HepG2 (cell line): ENCODE data around the gene SH3TC2. TPM values are rescaled to one million over a fixed set of nuclear protein-coding genes. Genes with fewer than 3 reads are reported as not detected.

Experiments used
- ATAC-seq: fragments of 200-7000 bp; cut with Tn5 transposase; 3 replicates; pipeline ENCODE4 v1.9.1; 2020; ENCODE audit warnings: mild to moderate bottlenecking, moderate library complexity
- BruUV-seq: library from RNA; stranded (reverse); fragments of 400-500 nt; replicated peaks from 2 replicates; lab custom pipeline; 2021; lab: Mats Ljungman, UMichigan
- CTCF ChIA-PET: fragments of 300-600 bp; formaldehyde crosslinking; extraction: SDS; loops from one replicate; lab custom pipeline; 2021; ENCODE audit warnings: low total read pairs, inconsistent platforms, low intra/inter-chr PET ratio; lab: Yijun Ruan, JAX
- POLR2A ChIA-PET: fragments of 350-600 bp; sonication (Branson Sonifier 250); formaldehyde crosslinking; loops from one replicate; lab custom pipeline; 2020; ENCODE audit warnings: antibody characterized with exemption, inconsistent platforms; lab: Yijun Ruan, JAX
- DNase-seq: peaks from one replicate; pipeline ENCODE4 v3.0.0-alpha.2; 2015; ENCODE audit warnings: low spot score
- FAIRE-seq: peaks from 3 replicates; lab custom pipeline; 2011; peaks lifted over from hg19 to GRCh38; lab: Jason Lieb, UNC
- H2AFZ ChIP-seq: one replicate; pipeline ENCODE4 v1.6.1; 2011; ENCODE audit warnings: low read length, inconsistent platforms
- H3K27ac ChIP-seq: fragments of 300-600 bp; 3 replicates; pipeline ENCODE4 v1.8.0; 2011; ENCODE audit warnings: mixed run types, mild to moderate bottlenecking, mixed read lengths, low read length, inconsistent platforms; ENCODE audit not compliant: insufficient read depth; ENCODE audit errors: extremely low read length
- H3K27me3 ChIP-seq, 2 experiments: fragments of 200-600 bp in 1 of 2; 2 replicates in 1 of 2; 3 replicates in 1 of 2; pipeline versions ENCODE4 v1.6.0 to v1.8.0; 2011; ENCODE audit warnings: low read length in 2 of 2, mild to moderate bottlenecking in 2 of 2, moderate library complexity in 2 of 2, inconsistent platforms in 1 of 2; ENCODE audit not compliant: insufficient read depth in 2 of 2, control insufficient read depth in 1 of 2
- H3K36me3 ChIP-seq, 2 experiments: fragments of 200-600 bp in 1 of 2; replicated peaks in 1 of 2; 2 replicates in 1 of 2; 3 replicates in 1 of 2; pipeline versions ENCODE4 v1.5.1 to v1.8.0; 2011; ENCODE audit warnings: low read length in 2 of 2, inconsistent platforms in 1 of 2; ENCODE audit not compliant: insufficient read depth in 2 of 2, control insufficient read depth in 1 of 2
- H3K4me1 ChIP-seq: 2 replicates; pipeline ENCODE4 v1.5.1; 2012; ENCODE audit warnings: low read length, inconsistent platforms; ENCODE audit not compliant: insufficient read depth
- H3K4me2 ChIP-seq: 2 replicates; pipeline ENCODE4 v1.6.0; 2011; ENCODE audit warnings: low read depth, low read length, inconsistent platforms
- H3K4me3 ChIP-seq, 3 experiments: fragments of 200-600 bp in 1 of 3; sonication (generic), shearing (Covaris generic) in 1 of 3; replicated peaks in 1 of 3; 2 replicates each; pipeline ENCODE4 v1.5.1; 2011 to 2016; ENCODE audit warnings: low read length in 3 of 3, inconsistent platforms in 2 of 3, low read depth in 2 of 3, mild to moderate bottlenecking in 2 of 3, control low read depth in 1 of 3, mixed read lengths in 1 of 3; ENCODE audit not compliant: insufficient read depth in 1 of 3
- H3K79me2 ChIP-seq: one replicate; pipeline ENCODE4 v1.6.1; 2011; ENCODE audit warnings: low read length, inconsistent platforms; ENCODE audit not compliant: insufficient read depth
- H3K9ac ChIP-seq: 2 replicates; pipeline ENCODE4 v1.6.0; 2011; ENCODE audit warnings: mild to moderate bottlenecking, low read depth, low read length, inconsistent platforms; ENCODE audit not compliant: insufficient read depth
- H3K9me3 ChIP-seq: 2 replicates; pipeline ENCODE4 v1.5.1; 2012; ENCODE audit warnings: mild to moderate bottlenecking, low read length
- H4K20me1 ChIP-seq: 2 replicates; pipeline ENCODE4 v1.6.0; 2011; ENCODE audit warnings: inconsistent platforms, mild to moderate bottlenecking, low read length, moderate library complexity; ENCODE audit not compliant: insufficient read depth
- NFYB ChIP-seq: sonication (generic); formaldehyde crosslinking; IDR thresholded peaks from 2 replicates; pipeline ENCODE4 v1.4.0; 2020; ENCODE audit warnings: missing genetic modification reagents
- TARDBP ChIP-seq: sonication (generic); formaldehyde crosslinking; IDR thresholded peaks from 2 replicates; pipeline ENCODE4 v1.8.0; 2022; ENCODE audit warnings: mild to moderate bottlenecking, missing genetic modification reagents
- THRA ChIP-seq: sonication (generic); formaldehyde crosslinking; IDR thresholded peaks from 2 replicates; pipeline ENCODE4 v1.4.0; 2020; ENCODE audit warnings: missing genetic modification reagents, borderline replicate concordance
- ZNF234 ChIP-seq: sonication (generic); formaldehyde crosslinking; conservative IDR thresholded peaks from 2 replicates; pipeline ENCODE4 v1.5.1; 2020; ENCODE audit warnings: mild to moderate bottlenecking, missing genetic modification reagents
- ZNF281 ChIP-seq: sonication (generic); formaldehyde crosslinking; IDR thresholded peaks from 2 replicates; pipeline ENCODE4 v1.4.0; 2020; ENCODE audit warnings: missing genetic modification reagents, borderline replicate concordance
- WGBS: methylation state at CpG from one replicate; pipeline ENCODE4 v1.1.6; 2017; ENCODE audit warnings: low lambda C conversion rate; 5-methylcytosine and 5-hydroxymethylcytosine counted together
- in situ Hi-C: cut with HindIII; loops from 2 replicates; pipeline ENCODE4 v1.10.0; 2017; ENCODE audit warnings: low pct_unique_long_range_greater_than_20kb; ENCODE audit not compliant: extremely low pct_ligation_motif_present
- intact Hi-C: fragments of 100-400 bp; cut with micrococcal nuclease; formaldehyde crosslinking; loops from one replicate; pipeline ENCODE4 v1.10.0; 2022; ENCODE audit not compliant: unreplicated experiment
- polyA plus RNA-seq, 8 experiments: library from polyadenylated mRNA; depleted of rRNA in 3 of 8; stranded (reverse) in 7 of 8; unstranded in 1 of 8; fragments of >200 nt; fragmentation: Illumina TruSeq in 4 of 8; extraction: Trizol in 4 of 8; gene quantifications; 2 replicates each; pipeline versions ENCODE4 v1.2.1 to v1.2.3, GENCODE V29; 2011 to 2016; ENCODE audit warnings: low read depth in 4 of 8, missing spikeins in 1 of 8, mixed read lengths in 1 of 8; ENCODE audit not compliant: insufficient read depth in 1 of 8
- total RNA-seq, 5 experiments: library from RNA; depleted of rRNA; stranded (reverse); fragments of >200 nt; fragmentation: Illumina TruSeq; extraction: Trizol; gene quantifications; 2 replicates each; pipeline ENCODE4 v1.2.3, GENCODE V29; 2016; ENCODE audit warnings: low read depth in 1 of 5

The SH3TC2 gene
- total and polyA plus RNA-seq, 2 of the 13 experiments (the other 11 are each of a cell fraction or from before 2014, with no cell fraction given): 0.34 to 0.71 TPM

DNA sequence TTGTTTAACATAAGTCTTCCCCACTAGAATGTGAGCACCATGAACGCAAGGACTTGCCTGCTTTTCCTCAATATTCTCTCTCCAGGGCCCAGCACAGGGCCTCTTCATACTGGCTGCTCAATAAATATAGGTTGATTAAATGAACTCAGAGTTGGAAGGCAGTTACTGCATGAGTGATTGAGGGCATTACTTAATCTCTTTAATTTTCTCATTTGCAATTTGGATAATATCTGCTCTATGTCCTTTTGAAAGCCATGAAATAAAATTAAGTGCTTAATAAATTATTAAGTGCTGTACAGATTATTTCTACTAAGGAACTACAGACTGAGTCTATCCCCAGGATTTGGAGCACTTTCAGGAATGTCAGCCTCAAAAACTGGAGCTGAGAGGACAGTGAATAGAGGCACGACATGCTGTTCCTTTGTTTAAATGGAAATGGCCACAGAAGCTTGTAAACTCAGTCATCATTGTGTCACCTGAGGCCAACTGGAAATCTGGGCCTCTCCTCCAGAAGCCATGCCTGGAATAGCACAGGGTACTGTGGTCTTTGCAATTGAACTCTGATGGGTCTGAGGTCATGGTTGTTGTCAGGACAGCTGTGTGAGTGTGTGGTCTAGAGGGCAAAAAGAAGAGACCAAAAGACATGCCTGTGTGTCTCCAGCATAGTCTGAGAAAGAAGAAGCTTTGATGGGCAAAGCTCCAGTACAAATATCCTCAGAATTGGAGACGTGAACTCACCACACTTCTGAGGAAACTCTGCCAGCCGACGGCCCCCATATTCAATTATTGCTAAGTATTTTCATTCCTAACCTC is 86.1 kb downstream of the SH3TC2 start:
- Histone ChIP-seq H3K9ac (no peak overlapping the region), H3K9me3 (no peaks in the 10 kb centered on the region), H3K79me2 (no peaks in the 10 kb centered on the region), H3K4me1 (no peaks in the 10 kb centered on the region), H3K4me3 (no peak overlapping the region), H3K27ac (no peak overlapping the region), H3K27me3 (no peaks in the 10 kb centered on the region; a peak in 1 of 5 replicates), H3K36me3 (no peaks in the 10 kb centered on the region), H3K4me2 (no peak overlapping the region), H2AFZ (no peak overlapping the region), H4K20me1 (no peaks in the 10 kb centered on the region)
- CTCF ChIA-PET: no interaction called here
- no TSS peak for BruUV-seq
- no peak for FAIRE-seq
- no peak for DNase-seq
- in situ Hi-C loops (no loop called here), intact Hi-C loops (no loop called here)
- TF ChIP-seq THRA (CRISPR knock-in tag) (no peak), ZNF281 (no peak), TARDBP (CRISPR knock-in tag) (no peak), ZNF234 (CRISPR knock-in tag) (no peak), NFYB (CRISPR knock-in tag) (no peak)
- POLR2A ChIA-PET: no interaction called here
- 39% methylated on average over 5 of the region's 5 CpGs for WGBS
- no peak for ATAC-seq
